K562 (cell line): Measurements from ENCODE around the gene TCAP. TPM values are rescaled to one million over a fixed set of nuclear protein-coding genes. Genes with fewer than 3 reads are reported as not detected.

Source experiments
- E4F1 ChIP-seq: fragments of 250-450 bp; sonication (Bioruptor Pico); IDR thresholded peaks from 2 replicates; pipeline ENCODE4 v1.5.0; 2021; ENCODE audit warnings: mild to moderate bottlenecking, borderline replicate concordance
- ESRRA ChIP-seq: fragments of 450-650 bp; IDR thresholded peaks from 2 replicates; pipeline ENCODE4 v1.6.1; 2014; ENCODE audit warnings: low read depth, mild to moderate bottlenecking, moderate library complexity, borderline replicate concordance
- FOXA3 ChIP-seq, 2 experiments: fragments of 450-650 bp in 1 of 2; sonication (generic) in 1 of 2; formaldehyde crosslinking; IDR thresholded peaks in 1 of 2; conservative IDR thresholded peaks in 1 of 2; 2 replicates each; pipeline versions ENCODE4 v1.4.0 to v1.8.0; 2020 to 2022; ENCODE audit warnings: mild to moderate bottlenecking in 2 of 2, missing genetic modification reagents in 1 of 2
- HINFP ChIP-seq: fragments of 450-650 bp; conservative IDR thresholded peaks from 2 replicates; pipeline ENCODE4 v1.6.1; 2016; ENCODE audit warnings: missing genetic modification characterization, low read depth, mild to moderate bottlenecking, control low read depth, missing compliant biosample characterization
- HMBOX1 ChIP-seq: sonication (generic); IDR thresholded peaks from 2 replicates; pipeline ENCODE4 v1.6.1; 2016
- HNRNPLL ChIP-seq: fragments of 200-400 bp; formaldehyde crosslinking; IDR thresholded peaks from 2 replicates; pipeline ENCODE4 v1.6.1; 2017; ENCODE audit warnings: low read length, low read depth, mild to moderate bottlenecking; ENCODE audit not compliant: poor library complexity, severe bottlenecking
- MAFK ChIP-seq: IDR thresholded peaks from 2 replicates; pipeline ENCODE4 v1.6.1; 2011; ENCODE audit warnings: low read length, improper control_type of control experiment
- POLR2AphosphoS5 ChIP-seq: IDR thresholded peaks from 2 replicates; pipeline ENCODE4 v1.6.1; 2011; ENCODE audit warnings: mild to moderate bottlenecking, low read depth, low read length, moderate library complexity; ENCODE audit not compliant: control insufficient read depth, insufficient read depth
- RNF2 ChIP-seq: sonication (generic); IDR thresholded peaks from 2 replicates; pipeline ENCODE4 v1.6.1; 2016
- TAF7 ChIP-seq: fragments of 450-650 bp; IDR thresholded peaks from 2 replicates; pipeline ENCODE4 v1.6.1; 2016; ENCODE audit warnings: missing genetic modification characterization, missing compliant biosample characterization
- THAP7 ChIP-seq: fragments of 250-450 bp; sonication (Bioruptor Pico); IDR thresholded peaks from 2 replicates; pipeline ENCODE4 v1.5.0; 2021
- YY1 ChIP-seq, 3 experiments: IDR thresholded peaks; 2 replicates each; pipeline ENCODE4 v1.6.1; 2011; ENCODE audit warnings: low read length in 2 of 3, mild to moderate bottlenecking in 2 of 3, moderate library complexity in 2 of 3, borderline replicate concordance in 1 of 3, control low read depth in 1 of 3, low read depth in 1 of 3; ENCODE audit not compliant: insufficient read depth in 3 of 3, insufficient replicate concordance in 2 of 3, control insufficient read depth in 1 of 3, insufficient read length in 1 of 3; ENCODE audit errors: extremely low read depth in 1 of 3
- ZBTB7A ChIP-seq: IDR thresholded peaks from 2 replicates; pipeline ENCODE4 v1.6.1; 2011; ENCODE audit warnings: low read depth, mild to moderate bottlenecking, low read length, moderate library complexity, borderline replicate concordance; ENCODE audit not compliant: control insufficient read depth
- ZNF512 ChIP-seq: IDR thresholded peaks from 2 replicates; pipeline ENCODE4 v1.6.1; 2016; ENCODE audit warnings: missing genetic modification characterization, missing compliant biosample characterization
- polyA plus RNA-seq, 8 experiments: library from polyadenylated mRNA; depleted of rRNA in 4 of 8; stranded (reverse) in 5 of 8; unstranded in 3 of 8; fragments of >200 nt; fragmentation: Nextera tagmentation in 2 of 8; fragmentation: Illumina TruSeq in 1 of 8; extraction: Ambion mirVana in 2 of 8; extraction: Trizol in 1 of 8; gene quantifications; 2 replicates each; pipeline versions ENCODE4 v1.2.1 to v1.2.3, GENCODE V29; 2011 to 2014; ENCODE audit warnings: inconsistent platforms in 1 of 8, missing spikeins in 1 of 8
- total RNA-seq, 7 experiments: library from RNA; depleted of rRNA in 6 of 7; stranded (reverse); fragments of >200 nt in 6 of 7; fragmentation: Illumina TruSeq in 2 of 7; extraction: Trizol in 2 of 7; gene quantifications; 2 replicates each; pipeline versions ENCODE4 v1.2.1 to v1.2.3, GENCODE V29; 2011 to 2021; ENCODE audit warnings: low replicate concordance in 1 of 7

TCAP gene
- total and polyA plus RNA-seq, 9 of the 15 experiments (the other 6 are each of a cell fraction or from before 2014, with no cell fraction given), result 0.33 to 1.4 (median 0.82) TPM; not detected in 2

- TF ChIP-seq YY1 (IDR thresholded peaks at IDR 0.05; ENCODE audit: borderline replicate concordance in 1 of 3, control insufficient read depth in 1 of 3, extremely low read depth in 1 of 3, insufficient read depth in 3 of 3, insufficient read length in 1 of 3, insufficient replicate concordance in 2 of 3, low read depth in 1 of 3, low read length in 2 of 3), result peak in 1 of 3 experiments; percentile 16
- TF ChIP-seq ESRRA, result 0 out of 2 replicates have a peak, but pooled peaks have one; percentile 44
- no peak for TF ChIP-seq POLR2AphosphoS5
- no peak for TF ChIP-seq FOXA3 (CRISPR knock-in tag; conservative IDR thresholded peaks at IDR 0.05 in 1 of 2, IDR thresholded peaks at IDR 0.05 in 1 of 2)
- TF ChIP-seq E4F1 (CRISPR knock-in tag), result no peak
- no peak for TF ChIP-seq HINFP (tag)
- TF ChIP-seq THAP7, result 0 out of 2 replicates have a peak, but pooled peaks have one; percentile 37
- no peak for TF ChIP-seq HMBOX1
- peak; percentile 85 for TF ChIP-seq ZBTB7A
- peak; percentile 49; the same call in 1 of the 2 replicates for TF ChIP-seq RNF2
- TF ChIP-seq TAF7 (tag), result no peak
- no peak for TF ChIP-seq MAFK
- TF ChIP-seq ZNF512 (tag), result peak; percentile 66
- TF ChIP-seq HNRNPLL, result peak; percentile 44
These were observed 3.1 kb downstream of the TCAP start, which contains the start of gene PNMT (continued) for GRCh38 chr17:39667945-39668924.
